Measurements from ENCODE around the gene RNF208.

RNF208 gene

DNA sequence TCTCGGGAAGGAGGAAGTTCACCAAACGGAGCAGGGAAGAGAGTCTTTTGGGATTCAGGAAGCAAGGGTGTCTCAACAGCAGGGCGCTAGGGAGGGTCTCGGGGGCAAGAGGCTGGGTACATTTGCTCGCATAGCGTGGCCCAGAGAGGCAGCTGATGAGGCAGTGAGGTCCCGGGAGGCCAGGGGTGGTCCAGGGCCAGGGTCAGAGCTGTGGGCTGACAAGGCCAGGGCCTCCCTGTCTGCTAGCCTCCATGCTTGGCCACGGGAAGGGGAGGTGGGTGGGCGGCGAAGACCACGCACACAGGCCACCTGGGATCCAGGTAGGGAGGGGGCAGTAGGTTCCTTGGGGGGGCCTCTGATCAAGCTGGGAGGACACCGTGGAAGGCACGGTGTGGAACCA, 10.5 kb downstream of the RNF208 start:
- DNase-seq, result no peak

GRCh38 chr9:137206602-137207001, 15.4 kb downstream of the RNF208 start:
- DNase-seq, result no peak

DNA sequence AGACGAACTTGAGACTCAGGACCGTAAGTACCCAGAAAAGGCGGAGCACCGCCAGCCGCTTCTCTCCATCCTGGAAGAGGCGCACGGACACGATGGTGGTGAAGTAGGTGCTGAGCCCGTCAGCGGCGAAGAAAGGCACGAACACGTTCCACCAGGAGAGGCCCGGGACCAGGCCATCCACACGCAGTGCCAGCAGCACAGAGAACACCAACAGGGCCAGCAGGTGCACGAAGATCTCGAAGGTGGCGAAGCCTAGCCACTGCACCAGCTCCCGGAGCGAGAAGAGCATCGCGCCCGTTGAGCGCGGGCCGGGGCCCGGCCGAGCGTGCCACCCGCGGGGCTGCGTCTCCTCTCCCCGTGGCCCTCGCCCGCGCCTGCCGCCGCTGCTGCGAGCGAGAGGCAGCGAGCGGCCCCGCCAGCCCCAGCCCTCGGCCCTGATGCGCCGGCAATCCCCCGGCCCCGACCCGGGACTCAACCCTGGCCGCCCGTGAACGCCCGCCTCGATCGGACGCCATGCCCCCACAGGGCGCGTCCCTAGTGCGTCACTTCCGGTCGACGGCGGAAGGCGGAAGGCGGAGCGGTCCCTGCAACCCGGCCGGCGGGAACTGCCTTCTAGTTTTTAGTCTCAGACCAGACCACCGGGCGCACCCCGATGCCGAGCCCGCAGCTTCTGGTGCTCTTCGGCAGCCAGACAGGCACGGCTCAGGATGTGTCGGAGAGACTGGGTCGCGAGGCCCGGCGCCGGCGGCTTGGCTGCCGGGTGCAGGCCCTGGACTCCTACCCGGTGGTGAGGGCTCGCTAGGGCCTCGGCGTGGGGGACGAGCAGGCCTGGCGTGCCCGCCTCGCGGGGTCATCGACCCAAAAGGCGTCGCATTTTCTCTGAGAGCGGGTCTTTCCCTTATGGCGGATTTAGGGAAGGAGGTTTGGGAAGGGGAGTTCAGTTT, 16.6 kb downstream of the RNF208 start, which contains the start of the genes NDOR1 and TMEM203:
NDOR1 (plus strand) TSS at position 575 of the 944 bp plus-strand sequence; CDS start at position 653, 78 bp downstream.
TMEM203 (minus strand) TSS at position 523 of the 944 bp plus-strand sequence; CDS start at position 289, 234 bp downstream.
- DNase-seq, result peak; percentile 73 to 82

GRCh38 chr9:137204731-137205125, 17.3 kb downstream of the RNF208 start:
- no peak for DNase-seq

DNA sequence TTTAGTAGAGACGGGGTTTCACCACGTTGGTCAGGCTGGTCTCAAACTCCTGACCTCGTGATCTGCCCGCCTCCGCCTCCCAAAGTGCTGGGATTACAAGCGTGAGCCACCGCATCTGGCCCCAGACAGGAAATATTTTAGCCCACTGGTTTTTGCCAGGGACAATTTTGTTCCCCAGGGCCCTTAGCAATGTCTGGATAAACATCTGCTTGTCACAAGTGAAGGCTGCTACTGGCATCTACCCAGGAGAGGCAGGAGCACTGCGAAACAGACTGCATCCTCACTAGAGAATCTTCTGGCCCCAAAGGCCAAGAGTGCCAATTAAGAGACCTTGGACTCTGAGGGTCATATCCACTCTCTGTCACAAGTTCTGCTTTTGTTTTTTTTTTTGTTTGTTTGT, 19.1 kb downstream of the RNF208 start:
- no peak for DNase-seq

DNA sequence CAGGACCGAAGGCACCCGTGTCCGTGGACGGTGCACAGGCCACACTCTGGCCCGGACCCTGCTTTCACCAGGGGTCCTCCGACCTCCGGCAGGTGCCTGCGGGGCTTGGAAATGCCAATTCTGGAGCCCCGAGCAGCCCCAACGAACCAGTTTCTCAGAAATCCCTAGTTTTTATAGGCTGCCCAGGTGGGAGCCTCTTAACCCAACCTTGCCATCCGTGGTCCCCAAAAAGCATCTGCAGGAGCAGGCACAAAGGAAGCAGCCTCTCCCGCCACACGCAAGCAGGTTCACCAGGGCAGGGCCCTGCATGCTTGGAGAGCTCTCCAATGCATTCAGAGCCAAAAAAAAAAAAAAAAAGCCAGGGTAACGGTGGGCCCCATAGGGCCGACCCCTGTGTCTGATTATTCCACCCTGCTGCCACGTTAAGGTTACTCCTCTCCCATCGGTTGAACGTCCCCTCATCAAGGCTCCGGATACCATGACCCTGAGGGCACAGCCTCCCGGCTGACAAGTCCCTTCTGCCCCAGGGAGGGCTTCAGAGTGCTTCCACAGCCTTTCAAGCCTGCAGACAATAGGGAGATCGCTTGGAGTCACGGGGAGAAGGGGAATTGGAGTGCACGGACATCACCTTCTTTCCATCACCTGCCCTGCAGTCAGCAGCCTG, 20.7 kb downstream of the RNF208 start:
- no peak for DNase-seq

DNA sequence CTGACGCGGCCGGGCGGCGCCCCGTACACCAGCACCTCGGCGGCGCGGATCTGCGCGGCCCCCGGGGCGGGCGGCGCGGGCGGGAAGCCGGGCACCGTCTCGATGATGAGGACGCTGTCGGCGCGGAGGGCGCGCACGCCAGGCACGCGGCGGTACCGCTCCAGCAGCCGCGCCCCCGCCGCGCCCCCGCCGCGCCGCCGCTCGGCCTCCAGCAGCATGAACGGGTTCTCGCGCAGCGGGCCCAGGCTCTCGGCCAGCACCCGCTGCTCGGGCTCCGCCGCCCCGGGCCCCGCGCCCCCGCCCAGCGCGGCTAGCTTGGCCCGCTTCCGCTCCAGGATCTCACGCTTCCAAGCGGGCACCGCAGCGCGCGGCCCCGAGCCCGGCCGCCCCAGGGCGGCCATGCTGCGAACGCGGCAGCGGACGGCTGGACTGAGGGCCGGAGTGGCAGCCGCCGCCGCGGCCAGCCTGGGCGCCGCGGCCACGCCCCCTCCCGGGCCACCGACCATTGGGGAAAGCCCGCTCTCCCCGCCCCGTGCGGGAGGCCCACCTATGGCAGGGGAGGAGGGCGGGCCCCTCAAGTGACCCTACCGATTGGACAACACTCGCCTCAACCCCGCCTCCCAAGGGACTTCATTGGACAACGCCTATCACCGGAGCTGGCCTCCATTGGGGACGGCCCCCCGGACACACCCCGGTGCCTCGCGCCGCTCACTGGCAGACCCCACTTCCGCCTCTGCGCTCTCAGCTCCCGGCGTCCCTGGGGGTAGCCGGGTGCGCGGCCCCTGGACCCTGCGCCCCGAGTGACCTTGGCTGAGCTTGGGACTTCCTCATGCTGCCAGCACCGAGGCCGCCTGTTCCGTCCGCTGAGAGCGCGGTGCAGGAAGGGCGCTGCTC, 21.5 kb downstream of the RNF208 start, which contains the start of gene TPRN:
TPRN (minus strand) TSS at position 431 of the 894 bp plus-strand sequence; CDS start at position 401, 30 bp downstream.
- peak; percentile 99 for DNase-seq

DNA sequence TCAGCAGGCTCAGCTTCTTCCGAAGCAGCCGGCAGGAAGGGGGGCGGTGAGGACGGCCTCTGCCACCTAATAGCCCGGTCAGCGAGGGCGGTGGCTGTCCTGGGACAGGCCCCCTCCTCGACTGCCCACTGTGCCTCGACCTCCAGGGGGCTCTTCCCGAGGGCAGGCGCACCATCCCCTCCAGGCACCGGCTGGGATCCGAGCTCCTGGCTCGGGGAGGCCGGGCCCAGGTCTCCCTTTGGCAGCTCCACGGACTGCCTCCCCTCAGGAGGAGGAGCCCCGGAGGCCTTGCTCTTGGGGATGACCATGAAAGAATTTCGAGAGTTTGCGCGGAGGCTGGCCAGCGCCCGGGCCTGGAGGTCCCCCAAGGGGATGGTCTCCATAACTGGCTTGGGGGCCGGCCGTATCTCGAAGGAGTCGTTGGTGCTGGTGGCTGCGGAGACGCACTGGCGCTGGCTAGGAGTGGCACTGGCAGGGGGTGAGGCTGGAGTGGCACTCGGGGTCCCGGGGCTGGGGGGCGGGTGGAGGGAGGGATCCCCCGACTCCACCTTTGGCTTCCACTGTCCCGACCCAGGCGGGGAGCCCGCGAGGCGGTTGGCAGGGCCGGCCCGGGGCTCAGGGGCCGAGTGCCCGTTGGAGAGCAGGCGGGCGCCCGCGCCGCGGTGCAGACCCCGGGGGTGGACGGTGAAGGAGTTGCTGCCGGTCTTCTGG, 22.5 kb downstream of the RNF208 start:
- DNase-seq, result no peak

- DNase-seq, result no peak
These were observed 23.1 kb downstream of the RNF208 start for GRCh38 chr9:137198902-137199283.

DNA sequence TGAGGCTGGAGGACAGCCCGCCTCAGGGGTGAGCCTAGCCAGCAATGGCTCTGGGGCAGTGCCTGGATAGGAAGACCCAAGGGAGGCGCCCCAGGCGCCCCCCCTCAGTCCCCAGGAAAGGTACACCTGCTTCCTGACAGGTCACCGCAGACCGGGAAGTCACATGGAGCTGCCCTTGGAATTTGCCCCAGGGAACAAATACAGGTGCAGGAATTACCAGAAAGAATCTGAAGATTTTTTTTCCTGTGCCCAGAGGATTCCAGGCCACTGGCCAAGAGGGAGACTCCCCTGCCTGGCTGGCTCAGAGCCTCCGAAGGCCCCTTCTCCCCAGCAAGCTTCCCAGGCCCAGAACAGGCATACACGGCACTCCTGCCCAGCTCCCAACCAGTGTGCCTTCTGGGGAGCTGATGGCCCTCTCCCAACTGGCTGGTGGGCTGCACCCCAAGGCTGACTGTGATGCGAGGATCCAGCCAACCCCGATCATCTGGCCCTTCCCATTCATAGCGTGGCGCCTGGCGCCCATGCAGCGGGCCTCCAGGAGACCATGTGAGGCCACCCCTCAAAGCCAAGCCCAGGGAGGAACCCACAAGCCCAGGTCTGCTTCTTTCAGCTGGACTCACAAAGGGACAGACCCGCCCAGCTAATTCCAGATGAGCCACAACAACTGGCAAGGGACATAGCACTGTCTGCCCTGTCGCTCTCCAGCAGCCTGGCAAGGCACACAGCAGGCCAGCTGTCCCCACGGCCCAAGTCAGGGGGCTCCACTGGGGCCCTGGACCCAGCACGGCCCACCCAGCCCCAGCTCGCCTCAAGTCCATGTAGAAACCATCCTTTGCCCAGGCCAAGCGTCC, 23.8 kb downstream of the RNF208 start:
- no peak for DNase-seq

DNA sequence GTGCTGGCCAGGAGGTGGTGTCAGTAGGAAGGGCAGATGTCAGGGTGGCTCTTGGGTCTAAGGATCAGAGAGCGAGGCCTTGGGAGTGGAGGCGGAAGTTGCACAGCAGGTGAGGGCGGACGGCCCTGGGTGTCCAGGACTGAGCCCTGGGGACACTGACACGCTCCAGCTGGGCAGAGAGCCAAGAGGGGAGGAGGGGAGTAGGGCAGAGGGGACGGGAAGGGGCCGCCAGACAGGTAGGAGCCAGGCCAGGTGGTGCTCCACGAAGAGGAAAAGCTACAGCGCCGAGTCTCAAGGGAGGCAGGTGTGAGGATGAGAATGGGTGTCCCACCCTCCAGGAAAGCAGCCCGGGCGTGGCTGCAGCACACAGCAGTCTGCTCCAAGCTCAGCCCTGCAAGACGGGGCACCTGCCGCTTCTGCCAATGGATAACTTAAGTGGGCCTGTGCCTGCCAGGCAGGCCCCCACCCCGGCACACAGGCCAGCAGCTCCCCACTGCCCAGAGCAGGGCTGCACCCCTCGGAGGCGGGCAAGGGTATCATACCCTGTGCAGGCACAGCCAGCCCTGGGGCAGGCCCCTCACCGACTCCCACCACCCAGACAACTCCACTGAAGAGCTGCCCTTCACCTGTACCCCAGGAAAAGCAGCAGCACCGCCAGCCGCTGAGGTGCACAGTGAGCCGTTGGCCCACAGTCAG, 26.4 kb downstream of the RNF208 start:
- no peak for DNase-seq

DNA sequence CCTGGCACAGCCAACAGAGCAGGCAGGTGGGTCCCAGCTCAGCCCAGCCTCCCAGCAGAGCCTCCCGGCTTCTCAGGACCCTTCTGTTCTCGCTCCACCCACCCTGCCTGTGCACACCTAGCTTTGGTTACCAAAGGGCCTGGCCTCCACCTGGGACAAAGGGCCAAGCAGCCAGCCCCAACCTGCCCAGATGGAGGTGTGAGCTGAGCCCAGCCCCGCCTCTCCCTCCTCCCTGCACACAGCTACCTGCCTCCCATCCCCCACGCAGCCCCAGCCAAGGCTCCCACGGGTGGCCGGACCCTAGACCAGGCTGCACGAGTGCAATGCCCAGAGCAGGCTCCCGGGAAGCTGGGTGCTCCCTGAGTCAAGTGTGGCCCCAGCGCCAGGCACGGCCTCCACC, 27.1 kb downstream of the RNF208 start:
- no peak for DNase-seq

- DNase-seq, result no peak
These were observed 27.7 kb downstream of the RNF208 start for GRCh38 chr9:137194388-137194787.

- DNase-seq, result no peak
These were observed 28.3 kb downstream of the RNF208 start for GRCh38 chr9:137193771-137194170.

- DNase-seq, result no peak
These were observed 29.2 kb downstream of the RNF208 start for GRCh38 chr9:137192859-137193258.

- DNase-seq, result no peak
These were observed 29.6 kb downstream of the RNF208 start for GRCh38 chr9:137192448-137192780.

DNA sequence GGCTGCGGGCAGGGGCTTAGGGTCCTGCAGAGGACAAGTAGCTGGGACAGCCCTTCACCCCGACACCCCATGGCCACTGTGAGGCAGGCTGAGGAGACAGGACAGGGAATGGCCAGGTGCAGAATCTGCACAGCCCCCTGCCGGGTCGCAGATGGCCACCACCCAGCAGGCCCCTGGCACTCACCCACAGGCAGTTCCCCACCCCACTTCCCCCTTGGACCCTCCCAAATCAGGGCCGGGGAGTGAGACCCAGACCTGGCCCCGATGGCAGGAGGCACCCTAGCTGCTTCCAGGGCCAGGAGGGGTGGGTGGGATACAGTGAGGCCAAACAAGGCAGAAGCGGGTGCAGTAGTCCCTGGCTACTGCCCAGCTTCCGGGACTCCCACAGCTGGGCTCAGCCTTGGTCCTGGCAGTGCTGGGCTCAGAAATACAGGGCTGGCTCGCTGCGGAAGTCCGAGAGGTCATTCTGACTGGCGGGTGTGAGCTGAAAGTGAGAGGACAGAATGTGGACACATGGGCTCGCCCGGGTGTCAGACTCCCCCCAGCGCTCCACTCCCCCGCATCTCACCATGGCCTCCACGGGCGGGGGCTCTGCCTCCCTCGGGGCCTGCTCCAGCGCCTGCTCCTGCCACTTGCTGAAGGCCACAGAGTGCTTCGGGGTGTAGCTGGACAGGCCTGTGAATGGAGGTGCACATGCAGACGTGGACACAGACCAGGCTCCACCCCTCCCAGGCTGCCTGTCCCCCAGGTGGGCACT, 30.2 kb downstream of the RNF208 start:
- DNase-seq, result no peak

GRCh38 chr9:137191245-137191644, 30.8 kb downstream of the RNF208 start:
- no peak for DNase-seq

- DNase-seq, result no peak
These were observed 31.7 kb downstream of the RNF208 start for GRCh38 chr9:137190315-137190856.

Measured in SW 1271 (cell line).